Measurements from ENCODE around the gene SFRP2.

GRCh38 chr4:153816542-153816941 lies 27.7 kb upstream of the SFRP2 start:
- no peak for TF ChIP-seq EZH2 (IDR thresholded peaks at IDR 0.05; ENCODE audit: low read length, missing control alignments)
- no peak for TF ChIP-seq CTCF (conservative IDR thresholded peaks at IDR 0.05 in 1 of 2, IDR thresholded peaks at IDR 0.05 in 1 of 2; ENCODE audit: low read depth in 1 of 2, low read length in 2 of 2)
